CD4-positive, CD25-positive, alpha-beta regulatory T cell (primary cell): ENCODE results near the gene BRCA1. TPM values are rescaled to one million over a fixed set of nuclear protein-coding genes. Genes with fewer than 3 reads are reported as not detected.
"Not testable (repeated sequence)": the region's sequence is repeated elsewhere in the genome, so short reads cannot be mapped to it uniquely, and the experiment has no call there.

Source experiments
- ATAC-seq, 2 donors: fragments of 150-1000 bp; cut with Tn5 transposase; one replicate each; pipeline ENCODE4 v1.10.0; 2021; ENCODE audit warnings: low read depth in 2 of 2, moderate number of reproducible peaks in 2 of 2, moderate library complexity in 1 of 2
- DNase-seq, 3 donors: peaks; one replicate each; pipeline versions ENCODE4 v3.0.0 to v3.0.0-alpha.2; 2012 to 2022; ENCODE audit warnings: mixed read lengths in 1 of 3
- H3K27ac ChIP-seq: one replicate; pipeline ENCODE4 v1.7.0; 2013; ENCODE audit warnings: mild to moderate bottlenecking, low read length; ENCODE audit not compliant: insufficient read depth, poor library complexity, severe bottlenecking
- H3K27me3 ChIP-seq: one replicate; pipeline ENCODE4 v1.7.0; 2013; ENCODE audit warnings: low read length; ENCODE audit not compliant: control insufficient read depth, insufficient read depth
- H3K36me3 ChIP-seq: one replicate; pipeline ENCODE4 v1.7.0; 2013; ENCODE audit warnings: mild to moderate bottlenecking, low read length, moderate library complexity; ENCODE audit not compliant: control insufficient read depth, insufficient read depth
- H3K4me1 ChIP-seq: 2 replicates; pipeline ENCODE4 v1.7.0; 2013; ENCODE audit warnings: mild to moderate bottlenecking, low read length; ENCODE audit not compliant: insufficient read depth, control insufficient read depth, poor library complexity, severe bottlenecking
- H3K4me3 ChIP-seq: one replicate; pipeline ENCODE4 v1.7.0; 2013; ENCODE audit warnings: low read depth, mild to moderate bottlenecking, low read length, moderate library complexity
- H3K9me3 ChIP-seq, 2 experiments: 1 replicate in 1 of 2; 2 replicates in 1 of 2; pipeline ENCODE4 v1.7.0; 2013; ENCODE audit warnings: low read length in 2 of 2, mild to moderate bottlenecking in 1 of 2, moderate library complexity in 1 of 2; ENCODE audit not compliant: control insufficient read depth in 2 of 2
- H3K27ac Mint-ChIP-seq, 3 donors: one replicate each; pipeline ENCODE4 v1.8.0; 2020 to 2022; ENCODE audit warnings: mild to moderate bottlenecking in 3 of 3, mixed read lengths in 3 of 3, moderate library complexity in 2 of 3
- H3K27me3 Mint-ChIP-seq: one replicate; pipeline ENCODE4 v1.8.0; 2022; ENCODE audit warnings: mild to moderate bottlenecking, mixed read lengths
- H3K36me3 Mint-ChIP-seq: one replicate; pipeline ENCODE4 v1.8.0; 2020; ENCODE audit warnings: mixed read lengths
- H3K4me1 Mint-ChIP-seq, 4 donors: one replicate each; pipeline ENCODE4 v1.8.0; 2020 to 2022; ENCODE audit warnings: mixed read lengths in 4 of 4, mild to moderate bottlenecking in 1 of 4
- H3K4me3 Mint-ChIP-seq, 4 donors: one replicate each; pipeline ENCODE4 v1.8.0; 2020 to 2022; ENCODE audit warnings: mild to moderate bottlenecking in 4 of 4, mixed read lengths in 4 of 4, moderate library complexity in 3 of 4
- H3K9me3 Mint-ChIP-seq, 7 donors: one replicate each; pipeline ENCODE4 v1.8.0; 2020 to 2022; ENCODE audit warnings: mixed read lengths in 7 of 7, mild to moderate bottlenecking in 3 of 7, moderate library complexity in 2 of 7
- polyA plus RNA-seq, 4 donors: library from polyadenylated mRNA; unstranded; fragments of 300-500 nt; fragmentation: Illumina TruSeq; gene quantifications; one replicate each; pipeline ENCODE4 v1.2.3, GENCODE V29; 2021
- total RNA-seq: library from RNA; stranded (reverse); gene quantifications from one replicate; pipeline ENCODE4 v1.2.3, GENCODE V29; 2022

Gene BRCA1
- total and polyA plus RNA-seq, 5 donors from 2014 or later, result 1.0 to 5.7 (median 1.8) TPM

GRCh38 chr17:43140396-43141332 lies 15.5 kb upstream of the BRCA1 start:
- H3K4me3 Mint-ChIP-seq, result no peak overlapping the region
- Histone ChIP-seq H3K4me3 (no peak overlapping the region), H3K27me3 (no peaks in the 10 kb centered on the region), H3K9me3 (no peaks in the 10 kb centered on the region), H3K4me1 (no peaks in the 10 kb centered on the region), H3K36me3 (no peaks in the 10 kb centered on the region), H3K27ac (no peak overlapping the region)
- no peaks in the 10 kb centered on the region for H3K27me3 Mint-ChIP-seq
- DNase-seq, result no peak
- peaks cover 18% of the 10 kb centered on the region for H3K36me3 Mint-ChIP-seq
- H3K4me1 Mint-ChIP-seq, result peaks cover 0 to 10% (median 9%) of the 10 kb centered on the region in 4 donors
- H3K9me3 Mint-ChIP-seq, result peaks cover 0 to 2% (median 0%) of the 10 kb centered on the region in 7 donors
- no peak for ATAC-seq
- H3K27ac Mint-ChIP-seq, result no peak overlapping the region

- not testable (repeated sequence) for H3K4me3 ChIP-seq, H3K27me3 Mint-ChIP-seq, H3K4me1 Mint-ChIP-seq, H3K36me3 ChIP-seq, H3K27ac Mint-ChIP-seq, H3K4me3 Mint-ChIP-seq, H3K27me3 ChIP-seq, H3K4me1 ChIP-seq, H3K9me3 Mint-ChIP-seq, H3K27ac ChIP-seq, DNase-seq, ATAC-seq, H3K9me3 ChIP-seq
- H3K36me3 Mint-ChIP-seq, result peaks cover 31% of the 10 kb centered on the region
These were observed 13.4 kb upstream of the BRCA1 start for GRCh38 chr17:43138531-43138930.

GRCh38 chr17:43136574-43136973 lies 11.4 kb upstream of the BRCA1 start:
- not testable (repeated sequence) for DNase-seq, H3K4me1 Mint-ChIP-seq, H3K4me3 ChIP-seq, H3K27ac ChIP-seq, H3K27me3 Mint-ChIP-seq, H3K4me1 ChIP-seq, ATAC-seq, H3K27ac Mint-ChIP-seq, H3K9me3 Mint-ChIP-seq, H3K9me3 ChIP-seq, H3K27me3 ChIP-seq, H3K4me3 Mint-ChIP-seq
- H3K36me3 Mint-ChIP-seq, result peaks cover 26% of the 10 kb centered on the region
- peaks cover 10% of the 10 kb centered on the region for H3K36me3 ChIP-seq

GRCh38 chr17:43135454-43135819 lies 10.3 kb upstream of the BRCA1 start:
- H3K9me3 Mint-ChIP-seq, result peaks cover 0 to 2% (median 0%) of the 10 kb centered on the region in 7 donors
- peaks cover 21% of the 10 kb centered on the region for H3K36me3 Mint-ChIP-seq

GRCh38 chr17:43134774-43135453 lies 9.8 kb upstream of the BRCA1 start:
- H3K4me1 Mint-ChIP-seq, result peaks cover 0 to 13% (median 11%) of the 10 kb centered on the region in 4 donors
- peaks cover 18% of the 10 kb centered on the region for H3K36me3 Mint-ChIP-seq
- peaks cover 4% of the 10 kb centered on the region for H3K4me1 ChIP-seq
- H3K27me3 Mint-ChIP-seq, result no peaks in the 10 kb centered on the region
- ATAC-seq (no peak), DNase-seq (no peak)
- H3K9me3 Mint-ChIP-seq, result peaks cover 0 to 2% (median 0%) of the 10 kb centered on the region in 7 donors
- no peaks in the 10 kb centered on the region for H3K9me3 ChIP-seq
- no peak overlapping the region for H3K4me3 ChIP-seq
- peaks cover 10% of the 10 kb centered on the region for H3K36me3 ChIP-seq
- H3K27ac ChIP-seq, result no peak overlapping the region
- peak overlapping the region in 1 of 3 donors; percentile 38 for H3K27ac Mint-ChIP-seq
- no peaks in the 10 kb centered on the region for H3K27me3 ChIP-seq
- H3K4me3 Mint-ChIP-seq, result no peak overlapping the region

More at GRCh38 chr17:43135454-43135819, 10.3 kb upstream of the BRCA1 start:
- Histone ChIP-seq H3K4me1 (peaks cover 3% of the 10 kb centered on the region), H3K27me3 (no peaks in the 10 kb centered on the region), H3K9me3 (no peaks in the 10 kb centered on the region), H3K27ac (no peak overlapping the region), H3K4me3 (no peak overlapping the region), H3K36me3 (peaks cover 10% of the 10 kb centered on the region)
- Mint-ChIP-seq H3K27ac (no peak overlapping the region), H3K4me1 (peaks cover 0 to 13% (median 11%) of the 10 kb centered on the region in 4 donors), H3K4me3 (no peak overlapping the region), H3K27me3 (no peaks in the 10 kb centered on the region)
- DNase-seq (no peak), ATAC-seq (no peak)

GRCh38 chr17:43133439-43133838 lies 8.3 kb upstream of the BRCA1 start:
- H3K4me3 ChIP-seq, ATAC-seq, H3K4me1 ChIP-seq, H3K27me3 Mint-ChIP-seq, H3K27ac ChIP-seq, H3K9me3 ChIP-seq, H3K27me3 ChIP-seq, DNase-seq, H3K4me3 Mint-ChIP-seq, H3K9me3 Mint-ChIP-seq: not testable (repeated sequence)
- H3K4me1 Mint-ChIP-seq, result peaks cover 0 to 21% (median 11%) of the 10 kb centered on the region in 4 donors
- H3K27ac Mint-ChIP-seq, result peak overlapping the region in 2 of 3 donors; percentile 79 to 81
- H3K36me3 Mint-ChIP-seq, result peaks cover 22% of the 10 kb centered on the region
- peaks cover 16% of the 10 kb centered on the region for H3K36me3 ChIP-seq

GRCh38 chr17:43132117-43132516 lies 7.0 kb upstream of the BRCA1 start:
- Mint-ChIP-seq H3K4me3 (no peak overlapping the region), H3K9me3 (peaks cover 0 to 2% (median 0%) of the 10 kb centered on the region in 7 donors), H3K4me1 (peaks cover 0 to 30% (median 13%) of the 10 kb centered on the region in 4 donors), H3K27me3 (no peaks in the 10 kb centered on the region), H3K27ac (no peak overlapping the region), H3K36me3 (peaks cover 28% of the 10 kb centered on the region)
- H3K36me3 ChIP-seq, result peaks cover 18% of the 10 kb centered on the region
- DNase-seq, result no peak
- peaks cover 4% of the 10 kb centered on the region for H3K4me1 ChIP-seq
- H3K9me3 ChIP-seq, result no peaks in the 10 kb centered on the region
- ATAC-seq, result no peak
- H3K27me3 ChIP-seq, result no peaks in the 10 kb centered on the region
- no peak overlapping the region for H3K4me3 ChIP-seq
- H3K27ac ChIP-seq, result no peak overlapping the region
